Measurements from ENCODE around the gene LAMP5.

The LAMP5 gene, protein sequence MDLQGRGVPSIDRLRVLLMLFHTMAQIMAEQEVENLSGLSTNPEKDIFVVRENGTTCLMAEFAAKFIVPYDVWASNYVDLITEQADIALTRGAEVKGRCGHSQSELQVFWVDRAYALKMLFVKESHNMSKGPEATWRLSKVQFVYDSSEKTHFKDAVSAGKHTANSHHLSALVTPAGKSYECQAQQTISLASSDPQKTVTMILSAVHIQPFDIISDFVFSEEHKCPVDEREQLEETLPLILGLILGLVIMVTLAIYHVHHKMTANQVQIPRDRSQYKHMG

DNA sequence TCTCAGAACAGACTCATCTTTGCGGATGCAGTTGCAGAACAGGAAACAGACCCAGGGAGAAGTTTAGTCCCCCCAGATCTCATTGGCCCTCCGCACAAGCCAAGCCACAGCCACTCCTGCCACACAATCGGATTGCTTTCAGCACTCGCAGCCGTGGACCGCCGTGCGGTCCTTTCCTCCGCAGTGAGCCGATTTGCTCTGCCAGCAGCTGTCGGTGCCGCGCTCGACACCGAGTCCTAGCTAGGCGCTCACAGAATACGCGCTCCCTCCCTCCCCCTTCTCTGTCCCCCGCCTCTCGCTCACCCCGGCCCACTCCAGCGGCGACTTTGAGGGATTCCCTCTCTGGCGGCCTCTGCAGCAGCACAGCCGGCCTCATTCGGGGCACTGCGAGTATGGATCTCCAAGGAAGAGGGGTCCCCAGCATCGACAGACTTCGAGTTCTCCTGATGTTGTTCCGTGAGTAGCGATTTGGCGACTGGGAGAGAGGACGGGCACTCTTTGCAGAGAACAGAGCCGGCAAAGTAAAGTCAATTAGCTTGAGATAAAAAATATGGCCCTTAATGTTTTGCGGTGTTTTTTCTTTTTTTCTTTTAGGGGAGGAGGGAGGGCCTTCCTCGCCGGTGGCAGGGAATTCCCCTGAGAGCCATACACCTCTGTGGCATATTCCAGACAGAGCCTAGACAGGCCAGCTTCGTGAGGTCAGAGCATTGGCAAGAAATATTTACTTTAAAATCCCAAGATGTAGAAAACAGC, at the start of gene LAMP5:
LAMP5 (plus strand) TSS at position 130 of the 753 bp plus-strand sequence; CDS start at position 393, 263 bp downstream.
- no peak for DNase-seq (ENCODE audit: low read depth in 2 of 2)

GRCh38 chr20:9467995-9468394, 46.4 kb upstream of the LAMP5 start:
- no peak for DNase-seq (ENCODE audit: low read depth in 2 of 2)

DNA sequence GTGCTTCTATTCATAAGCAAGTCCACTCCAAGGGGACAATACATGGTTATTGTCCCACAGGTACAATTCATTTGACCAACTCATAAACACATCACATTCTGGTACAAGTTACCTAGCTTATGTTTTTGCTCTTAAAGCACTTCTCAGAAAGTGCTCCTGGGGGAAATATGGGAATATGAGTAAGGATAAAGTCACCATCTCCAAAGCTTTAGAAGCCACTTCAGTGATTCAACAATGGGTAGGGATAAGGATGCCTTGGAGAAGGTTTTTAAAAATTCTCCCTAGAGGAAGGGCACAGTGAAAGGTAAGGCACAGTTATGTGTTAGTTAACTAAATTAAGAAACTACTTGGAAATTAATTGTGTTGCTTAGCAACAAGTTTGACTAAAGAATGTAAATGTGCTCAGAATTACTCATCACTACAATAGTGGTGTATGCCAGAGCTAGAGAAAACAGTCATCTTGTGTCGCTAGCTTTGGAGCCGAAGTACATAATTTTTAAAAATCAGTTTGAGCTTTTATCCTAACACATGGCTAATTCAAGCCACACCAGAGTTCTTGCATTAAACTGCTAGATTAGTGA, 39.5 kb upstream of the LAMP5 start:
- DNase-seq (ENCODE audit: low read depth in 2 of 2): no peak

DNA sequence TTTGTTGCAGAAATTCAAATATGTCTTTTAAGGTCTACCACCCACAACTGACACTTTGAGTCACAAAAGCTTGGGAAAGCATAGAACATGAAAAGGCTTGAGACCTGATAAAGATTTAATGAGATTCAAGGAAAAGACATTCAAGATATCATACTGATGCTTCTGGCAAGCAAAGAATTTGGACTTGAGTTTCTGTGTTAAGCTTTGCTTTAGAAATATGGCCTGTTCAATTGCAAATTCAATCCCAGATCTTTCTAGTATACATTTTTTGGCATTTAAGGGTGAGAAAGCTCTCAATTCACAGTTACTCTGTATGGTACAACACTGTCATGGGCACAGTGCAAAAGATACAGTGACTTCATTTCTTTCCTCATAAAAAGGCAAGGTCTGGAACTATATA, 38.9 kb upstream of the LAMP5 start:
- no peak for DNase-seq (ENCODE audit: low read depth in 2 of 2)

- no peak for DNase-seq (ENCODE audit: low read depth in 2 of 2)
These were observed 38.2 kb upstream of the LAMP5 start for GRCh38 chr20:9476174-9476573.

DNA sequence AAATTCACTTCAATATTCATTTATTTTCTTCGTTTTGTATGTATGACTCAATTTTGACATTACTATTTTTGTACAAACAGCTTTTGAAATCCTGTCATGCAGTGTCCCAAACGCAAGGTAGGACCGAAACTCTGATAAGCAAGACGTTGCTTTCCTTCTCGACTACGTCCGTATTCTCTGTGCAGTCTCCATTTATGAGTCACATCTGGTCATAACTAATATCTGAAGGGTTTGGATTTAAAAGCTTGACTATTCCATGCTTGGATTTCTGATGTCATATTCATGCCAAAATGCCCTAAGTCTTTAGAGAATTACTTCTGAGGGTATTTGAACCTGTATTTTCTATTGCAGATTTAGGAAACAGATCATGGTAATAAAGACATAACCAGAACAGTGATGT, 37.8 kb upstream of the LAMP5 start:
- no peak for DNase-seq (ENCODE audit: low read depth in 2 of 2)

DNA sequence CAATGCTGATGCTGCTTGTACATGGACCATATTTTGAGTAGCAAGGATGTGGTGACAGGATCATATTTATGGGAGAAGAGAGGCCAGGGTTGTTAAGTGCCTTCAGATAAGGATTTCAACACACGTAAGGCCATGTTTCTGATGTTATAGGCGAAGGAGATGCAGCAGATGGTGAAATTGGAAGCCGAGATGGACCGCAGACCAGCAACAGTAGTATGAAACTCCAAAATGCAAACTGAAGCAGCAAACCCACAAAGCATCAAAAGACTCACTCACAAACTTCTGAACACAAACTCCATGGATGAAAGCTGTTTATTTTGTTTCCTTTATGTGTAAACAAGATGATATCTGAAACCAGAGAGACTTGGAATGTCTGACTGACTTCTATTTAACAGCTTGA, 35.6 kb upstream of the LAMP5 start:
- DNase-seq (ENCODE audit: low read depth in 2 of 2): no peak

DNA sequence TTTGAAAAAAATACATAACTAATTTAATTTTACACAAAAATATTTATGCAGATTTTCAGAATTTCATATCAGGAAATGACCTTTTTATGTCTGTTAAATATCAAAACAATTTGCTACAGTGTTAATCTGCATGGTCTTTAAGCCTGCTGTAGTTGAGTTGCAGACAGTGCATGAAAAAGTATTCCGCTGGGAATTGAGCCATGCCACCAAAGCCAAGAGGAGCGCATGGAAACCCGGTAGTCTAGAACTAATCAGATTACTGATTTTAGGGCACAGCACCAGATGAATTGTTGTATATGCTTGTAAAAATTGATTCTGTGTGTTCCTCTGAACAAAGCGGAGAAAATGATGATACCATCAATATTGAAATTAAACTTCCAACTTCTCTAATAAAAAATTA, 34.3 kb upstream of the LAMP5 start:
- DNase-seq (ENCODE audit: low read depth in 2 of 2): no peak

GRCh38 chr20:9482180-9482579, 32.2 kb upstream of the LAMP5 start:
- DNase-seq (ENCODE audit: low read depth in 2 of 2): no peak

GRCh38 chr20:9483131-9483530, 31.3 kb upstream of the LAMP5 start:
- DNase-seq (ENCODE audit: low read depth in 2 of 2): no peak

DNA sequence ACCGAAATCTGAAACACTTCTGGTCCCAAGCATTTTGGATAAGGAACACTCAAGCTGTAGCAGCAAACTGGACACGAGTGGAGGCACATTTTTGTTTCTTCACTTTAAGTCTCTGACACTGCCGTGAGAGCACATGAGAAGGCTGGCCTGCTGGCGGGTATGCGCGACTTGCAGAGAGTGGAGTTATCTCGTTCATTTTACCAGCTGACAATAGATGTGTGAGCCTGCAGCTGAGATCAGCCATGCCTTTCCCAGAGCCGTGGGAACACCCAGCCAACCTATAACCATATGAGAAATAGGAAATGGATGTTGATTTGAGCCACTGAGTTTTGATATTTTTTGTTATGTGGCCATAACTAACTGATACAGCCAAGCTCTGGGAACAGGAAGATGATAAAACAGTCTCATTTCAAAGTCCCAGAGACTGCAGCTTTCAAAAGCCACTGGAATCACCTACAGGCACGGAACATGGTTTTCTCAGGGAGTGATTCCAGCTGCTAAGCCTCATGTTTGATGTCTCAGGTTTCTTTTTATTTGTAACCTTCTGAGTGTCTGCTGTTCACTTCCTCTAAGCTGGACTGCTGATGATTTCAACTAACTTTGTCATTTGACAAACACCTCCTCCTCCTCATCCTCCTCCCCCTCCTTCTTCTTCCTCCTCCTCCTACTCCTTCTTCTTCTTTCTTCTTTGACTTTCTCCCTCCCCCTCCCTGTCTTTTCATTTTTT, 28.6 kb upstream of the LAMP5 start:
- DNase-seq (ENCODE audit: low read depth in 2 of 2): no peak

GRCh38 chr20:9487231-9487630, 27.2 kb upstream of the LAMP5 start:
- DNase-seq (ENCODE audit: low read depth in 2 of 2): no peak

DNA sequence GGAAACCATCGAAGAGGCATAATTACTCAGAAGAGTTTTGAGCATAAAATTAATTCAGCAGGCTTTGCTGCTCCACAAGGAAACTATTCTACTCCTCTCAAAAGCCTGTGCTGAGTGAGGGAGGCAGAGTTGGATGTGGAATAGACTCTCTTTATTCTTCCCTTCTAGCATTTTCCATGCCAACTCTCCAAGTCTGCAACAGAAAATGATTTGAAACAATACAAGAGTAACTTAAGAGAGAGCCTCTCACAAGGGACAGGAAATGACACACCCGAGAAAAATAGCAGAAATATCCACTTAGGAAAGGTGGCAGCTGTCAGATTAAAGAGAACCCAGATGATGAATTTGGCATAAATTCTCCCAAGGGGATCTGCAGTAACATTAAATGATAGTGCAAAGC, 26.3 kb upstream of the LAMP5 start:
- DNase-seq (ENCODE audit: low read depth in 2 of 2): no peak

GRCh38 chr20:9490161-9490560, 24.2 kb upstream of the LAMP5 start:
- DNase-seq (ENCODE audit: low read depth in 2 of 2): no peak

DNA sequence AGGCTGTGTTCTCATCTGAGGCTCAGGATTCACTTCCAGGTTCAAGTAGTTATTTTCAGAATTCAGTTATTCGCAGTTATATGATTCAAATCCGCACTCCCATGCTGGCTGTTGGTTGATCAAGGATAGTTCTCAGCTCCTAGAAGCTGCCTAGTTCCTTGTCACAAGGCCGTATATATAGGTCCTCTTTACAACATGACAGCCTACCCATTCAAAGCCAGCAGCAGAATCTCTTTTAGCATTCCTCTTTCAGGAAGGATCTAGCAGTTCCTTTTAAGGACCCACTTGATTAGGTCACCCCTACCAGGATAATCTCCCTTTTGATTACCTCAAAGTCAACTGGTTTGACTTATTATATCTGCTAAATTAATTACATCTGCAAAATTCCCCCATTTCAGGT, 23.8 kb upstream of the LAMP5 start:
- no peak for DNase-seq (ENCODE audit: low read depth in 2 of 2)

DNA sequence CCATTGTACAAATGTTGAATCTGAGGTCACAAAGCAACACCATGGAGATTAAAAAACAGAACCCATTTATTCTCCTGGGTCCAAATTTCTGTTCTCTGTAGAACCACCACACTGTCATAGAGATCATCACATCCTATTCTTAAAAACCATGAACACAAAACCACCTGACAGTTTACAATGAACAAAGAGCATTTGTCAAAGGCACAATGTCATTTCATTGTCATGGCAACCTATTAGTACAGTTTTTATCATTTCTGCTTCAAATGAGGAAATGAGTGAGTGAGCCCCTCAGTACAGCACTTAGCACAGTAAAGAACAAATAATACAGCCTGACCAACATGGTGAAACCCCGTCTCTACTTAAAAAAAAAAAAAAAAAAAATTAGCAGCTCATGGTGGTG, 23.1 kb upstream of the LAMP5 start:
- no peak for DNase-seq (ENCODE audit: low read depth in 2 of 2)

- no peak for DNase-seq (ENCODE audit: low read depth in 2 of 2)
These were observed 22.3 kb upstream of the LAMP5 start for GRCh38 chr20:9492067-9492466.

GRCh38 chr20:9493803-9494202, 20.6 kb upstream of the LAMP5 start:
- DNase-seq (ENCODE audit: low read depth in 2 of 2): no peak

DNA sequence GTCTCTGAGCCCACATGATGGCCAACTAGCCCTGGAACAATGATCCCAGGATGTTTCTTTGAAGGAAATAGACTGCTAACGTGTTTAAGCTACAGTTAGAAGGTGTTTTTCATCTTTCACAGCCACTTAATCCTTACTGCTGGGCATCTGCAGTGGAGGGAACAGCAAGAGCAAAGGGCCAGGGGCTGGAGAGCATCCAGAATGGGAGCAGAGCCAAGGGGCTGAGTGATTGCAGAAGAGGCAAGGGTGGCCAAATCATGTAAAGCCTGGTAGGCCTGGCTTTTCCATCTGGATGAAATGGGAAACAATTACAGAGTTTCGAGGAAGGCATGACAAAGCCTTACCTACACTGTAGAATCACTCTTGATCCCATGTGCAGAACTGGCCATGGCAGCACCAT, 18.7 kb upstream of the LAMP5 start:
- DNase-seq (ENCODE audit: low read depth in 2 of 2): no peak

GRCh38 chr20:9496155-9496554, 18.2 kb upstream of the LAMP5 start:
- DNase-seq (ENCODE audit: low read depth in 2 of 2): no peak

DNA sequence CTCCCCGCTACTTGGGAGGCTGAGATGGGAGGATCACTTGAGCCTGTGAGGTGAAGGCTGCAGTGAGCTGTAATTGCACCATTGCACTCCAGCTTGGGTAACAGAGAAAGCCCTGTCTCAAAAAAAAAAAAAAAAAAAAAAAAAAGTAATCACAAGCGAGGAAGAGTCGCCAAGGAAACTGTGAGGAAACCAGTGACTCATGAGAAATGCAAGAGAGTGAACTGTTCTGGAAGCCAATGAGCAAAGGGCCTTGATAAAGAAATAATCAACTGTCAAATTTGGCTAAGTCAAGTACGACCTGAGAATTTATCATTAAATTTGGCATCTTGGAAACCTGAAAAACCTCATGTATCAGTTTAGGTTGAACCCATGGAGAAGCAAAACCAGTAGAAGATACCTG, 16.1 kb upstream of the LAMP5 start:
- no peak for DNase-seq (ENCODE audit: low read depth in 2 of 2)

- DNase-seq (ENCODE audit: low read depth in 2 of 2): no peak
These were observed 15.1 kb upstream of the LAMP5 start for GRCh38 chr20:9499126-9499899.
